Peyer's patch (tissue), 4 donors: ENCODE measurements around the gene EPS8L2.

ENCODE experiments used
- POLR2A ChIP-seq, 2 donors: fragments of 450-650 bp; IDR thresholded peaks; one replicate each; pipeline ENCODE4 v1.5.1; 2017; ENCODE audit warnings: antibody characterized with exemption in 2 of 2, mild to moderate bottlenecking in 2 of 2, moderate library complexity in 2 of 2
- TF ChIP-seq, protein P1 (sequence below), 6 experiments: fragments of 450-650 bp in 4 of 6; fragments of 200-600 bp in 2 of 6; sonication (generic) in 1 of 6; IDR thresholded peaks; one replicate each; pipeline ENCODE4 v1.5.1; 2017 to 2019; ENCODE audit warnings: antibody characterized with exemption in 6 of 6, mild to moderate bottlenecking in 3 of 6, moderate library complexity in 1 of 6

DNA sequence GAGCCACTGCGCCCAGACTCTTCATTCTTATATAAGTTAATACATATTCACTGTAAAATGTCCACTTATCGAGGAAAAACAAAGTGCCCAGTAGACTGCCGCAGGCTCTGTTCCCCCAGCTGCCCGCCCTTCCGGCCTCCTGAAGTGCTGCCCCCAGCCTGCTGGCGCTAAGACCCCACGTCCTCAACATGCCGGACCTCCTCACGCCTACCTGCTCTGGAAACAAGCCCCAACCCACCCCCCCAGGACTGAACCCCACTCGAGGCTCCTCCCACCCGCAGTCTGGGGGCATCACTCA, 70.2 kb downstream of the EPS8L2 start:
- TF ChIP-seq, protein P1, sequence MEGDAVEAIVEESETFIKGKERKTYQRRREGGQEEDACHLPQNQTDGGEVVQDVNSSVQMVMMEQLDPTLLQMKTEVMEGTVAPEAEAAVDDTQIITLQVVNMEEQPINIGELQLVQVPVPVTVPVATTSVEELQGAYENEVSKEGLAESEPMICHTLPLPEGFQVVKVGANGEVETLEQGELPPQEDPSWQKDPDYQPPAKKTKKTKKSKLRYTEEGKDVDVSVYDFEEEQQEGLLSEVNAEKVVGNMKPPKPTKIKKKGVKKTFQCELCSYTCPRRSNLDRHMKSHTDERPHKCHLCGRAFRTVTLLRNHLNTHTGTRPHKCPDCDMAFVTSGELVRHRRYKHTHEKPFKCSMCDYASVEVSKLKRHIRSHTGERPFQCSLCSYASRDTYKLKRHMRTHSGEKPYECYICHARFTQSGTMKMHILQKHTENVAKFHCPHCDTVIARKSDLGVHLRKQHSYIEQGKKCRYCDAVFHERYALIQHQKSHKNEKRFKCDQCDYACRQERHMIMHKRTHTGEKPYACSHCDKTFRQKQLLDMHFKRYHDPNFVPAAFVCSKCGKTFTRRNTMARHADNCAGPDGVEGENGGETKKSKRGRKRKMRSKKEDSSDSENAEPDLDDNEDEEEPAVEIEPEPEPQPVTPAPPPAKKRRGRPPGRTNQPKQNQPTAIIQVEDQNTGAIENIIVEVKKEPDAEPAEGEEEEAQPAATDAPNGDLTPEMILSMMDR (IDR thresholded peaks at IDR 0.05) = no peak
- no peak for TF ChIP-seq POLR2A (IDR thresholded peaks at IDR 0.05)
